Measurements from ENCODE around the gene RASSF8.

Gene RASSF8

DNA sequence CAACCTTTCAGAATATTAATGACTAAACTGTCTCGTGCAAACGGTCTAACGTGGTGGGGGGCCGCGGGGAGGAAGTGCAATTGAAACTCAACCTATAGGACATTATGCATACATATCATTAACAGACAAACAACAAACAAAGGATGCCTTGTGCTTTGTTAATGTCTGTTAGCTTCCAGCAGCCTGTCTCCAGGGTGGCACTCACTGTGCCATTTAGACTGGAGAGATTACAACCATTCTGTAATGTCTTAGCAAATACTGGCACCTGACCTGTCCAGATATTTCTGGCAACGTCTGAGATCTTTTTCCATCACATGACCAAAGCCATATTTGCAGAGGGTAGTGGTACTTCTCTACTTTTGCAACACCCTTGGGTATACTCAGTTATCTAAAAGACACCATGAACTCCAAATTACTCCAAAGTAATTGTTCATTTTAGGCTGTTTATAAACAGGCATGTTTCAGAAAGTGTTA is 154.7 kb downstream of the RASSF8 start:
- no peak for DNase-seq

DNA sequence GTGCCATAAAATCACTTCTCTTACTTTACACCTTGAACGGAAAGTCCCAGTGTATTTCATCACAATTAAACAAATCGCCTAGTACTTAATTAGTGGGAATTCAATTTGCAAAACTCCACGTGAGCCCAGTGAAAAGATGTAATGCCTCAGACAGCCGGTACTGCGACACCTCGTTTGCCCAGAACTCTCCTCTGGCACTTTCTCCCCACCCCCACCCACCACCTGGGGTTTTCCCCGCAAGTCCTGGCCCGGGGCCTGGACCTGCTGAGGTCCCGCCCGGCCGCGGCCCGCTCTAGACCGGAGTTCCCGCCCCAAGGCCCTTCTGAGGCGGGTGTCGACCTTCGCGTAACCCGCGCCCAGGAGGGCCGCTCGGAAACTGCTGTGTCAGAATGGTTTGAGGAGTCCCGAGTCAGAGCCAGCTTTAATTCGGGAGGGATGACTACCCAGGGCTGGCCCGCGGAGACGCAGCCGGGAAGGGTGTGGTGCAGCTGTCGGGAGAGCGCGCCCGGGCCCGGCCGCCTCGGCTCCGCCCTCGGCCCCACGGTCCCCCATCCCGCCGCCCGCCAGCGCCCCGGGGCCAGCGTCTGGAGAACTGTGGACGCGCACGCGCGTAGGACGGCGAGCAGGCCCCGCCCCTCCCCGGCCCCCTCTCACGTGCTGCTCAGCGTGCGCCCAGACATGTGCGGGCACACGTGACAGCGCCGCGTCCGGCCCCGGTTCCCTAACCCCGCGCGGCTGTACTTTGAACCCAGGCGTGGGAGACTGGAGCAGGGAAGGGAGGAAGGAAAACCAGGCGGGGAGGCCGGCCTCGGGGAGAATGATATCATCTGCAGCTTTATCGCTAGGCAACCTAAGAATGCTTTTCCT is 155.6 kb downstream of the RASSF8 start:
- DNase-seq, result no peak

DNA sequence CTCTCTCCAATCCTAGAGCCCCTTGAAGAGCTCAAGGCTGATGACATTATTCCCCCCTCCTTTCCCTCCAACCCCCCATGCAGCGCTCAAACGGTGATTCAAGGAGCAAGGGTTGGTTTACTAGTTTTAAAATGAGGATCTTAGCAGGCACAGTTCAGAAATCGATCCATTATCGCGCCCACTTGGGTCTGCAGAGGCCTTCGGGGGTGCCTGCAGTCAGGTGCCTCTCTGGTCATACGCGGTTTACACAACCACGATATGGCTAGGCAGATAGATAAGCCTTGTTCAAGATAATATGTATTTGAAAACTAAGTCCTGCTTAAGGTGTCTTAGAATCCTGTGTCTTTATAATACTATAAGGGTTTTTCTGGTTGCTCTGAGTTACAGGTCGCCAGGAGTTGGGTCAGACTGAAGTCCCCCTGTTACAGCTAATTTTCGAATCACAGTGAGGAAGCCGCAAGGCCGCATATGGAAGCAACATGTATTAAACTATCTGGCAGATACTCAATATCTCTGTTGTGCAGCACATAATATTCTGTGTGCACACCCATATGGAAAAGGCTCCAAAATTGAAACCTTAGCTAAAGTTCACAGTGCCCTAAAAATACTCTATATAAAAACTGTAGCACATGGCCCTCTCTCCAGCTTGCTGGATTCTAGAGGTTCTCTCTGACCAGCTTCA is 156.4 kb downstream of the RASSF8 start:
- DNase-seq, result no peak

DNA sequence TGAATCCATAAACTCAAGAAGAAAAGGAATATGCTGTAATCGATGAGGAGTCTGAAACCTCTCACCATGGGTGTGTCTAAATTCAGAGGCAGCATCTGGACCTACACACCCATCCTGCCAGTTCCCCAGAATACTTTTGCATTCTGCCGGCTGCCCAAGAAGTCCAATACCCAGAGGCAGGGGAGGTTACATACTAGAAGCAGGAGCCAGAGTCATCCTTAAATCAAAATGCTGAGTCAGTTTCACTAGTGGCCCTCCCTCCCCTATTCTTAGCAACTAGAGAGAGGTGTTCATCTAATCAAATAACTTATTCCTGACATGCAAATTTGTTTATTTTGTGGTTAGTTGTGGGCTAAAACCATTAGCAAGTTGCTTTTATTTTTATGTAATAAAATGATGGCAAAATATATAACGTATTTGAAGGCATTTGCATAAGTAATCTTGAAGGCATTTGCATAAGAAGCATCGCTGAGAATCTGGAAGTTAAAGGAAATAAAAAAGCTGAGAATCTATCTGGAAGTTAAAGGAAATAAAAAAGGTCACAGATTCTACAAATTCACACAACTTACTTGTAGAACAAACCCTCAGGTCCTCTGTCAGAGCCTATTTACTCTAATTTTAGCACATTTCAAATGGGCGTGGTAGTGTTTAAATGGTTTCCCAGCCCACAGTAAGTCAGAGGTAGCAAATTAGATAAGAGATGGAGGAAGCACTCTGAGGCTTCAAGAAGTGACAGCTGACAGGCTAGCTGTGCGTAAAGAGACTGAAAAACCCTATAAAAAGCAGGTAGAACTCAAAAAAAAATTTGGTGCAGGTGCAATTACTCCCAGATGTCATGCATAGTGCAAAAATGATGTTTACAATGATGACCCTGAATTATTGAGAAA is 158.6 kb downstream of the RASSF8 start:
- no peak for DNase-seq

DNA sequence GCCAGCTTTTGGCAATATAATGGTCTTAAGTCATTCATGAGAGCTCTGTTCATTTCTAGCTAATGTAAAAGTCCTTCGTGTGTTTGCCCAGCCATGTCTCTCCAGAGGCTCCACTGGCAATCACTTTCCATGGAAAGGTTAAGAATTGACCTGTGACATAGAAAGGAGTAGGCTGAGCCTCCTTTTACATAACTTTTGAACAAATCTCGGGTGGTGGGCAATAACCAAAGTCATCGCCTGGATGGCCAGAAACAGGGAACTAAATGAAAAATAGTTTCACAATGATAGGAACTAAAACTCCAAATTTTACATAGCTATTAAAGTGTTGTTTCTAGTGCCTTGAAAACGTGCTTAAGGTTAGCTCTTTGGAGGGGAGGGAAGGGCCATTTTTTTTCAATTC is 159.8 kb downstream of the RASSF8 start:
- DNase-seq, result no peak

DNA sequence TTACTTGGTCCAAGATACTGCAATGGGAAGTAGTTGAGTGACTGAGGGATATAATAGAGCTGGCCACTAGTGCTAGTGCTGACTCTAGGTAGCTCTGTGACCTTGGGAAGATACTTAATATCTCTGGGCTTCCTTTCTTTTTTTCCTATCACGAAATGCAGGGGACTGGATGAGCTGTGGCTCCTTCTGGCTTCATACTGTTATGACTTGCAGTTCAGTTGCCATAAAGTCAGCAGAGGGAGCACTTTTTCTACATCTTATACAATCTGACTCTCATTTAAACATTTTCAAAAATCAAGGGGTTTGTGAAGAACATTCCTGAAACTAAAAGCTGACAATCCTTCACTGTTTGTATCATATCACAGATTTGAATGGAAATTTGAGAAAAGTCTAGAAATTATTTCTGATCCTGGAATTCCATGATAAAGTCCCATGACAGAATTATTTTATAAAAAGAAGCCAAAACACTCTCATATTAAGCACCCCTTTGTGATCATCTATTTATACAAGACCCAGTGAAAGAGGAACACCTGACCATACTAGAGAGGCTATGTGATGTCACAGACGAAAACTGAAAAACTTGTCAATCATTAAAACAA is 161.0 kb downstream of the RASSF8 start:
- DNase-seq, result no peak

DNA sequence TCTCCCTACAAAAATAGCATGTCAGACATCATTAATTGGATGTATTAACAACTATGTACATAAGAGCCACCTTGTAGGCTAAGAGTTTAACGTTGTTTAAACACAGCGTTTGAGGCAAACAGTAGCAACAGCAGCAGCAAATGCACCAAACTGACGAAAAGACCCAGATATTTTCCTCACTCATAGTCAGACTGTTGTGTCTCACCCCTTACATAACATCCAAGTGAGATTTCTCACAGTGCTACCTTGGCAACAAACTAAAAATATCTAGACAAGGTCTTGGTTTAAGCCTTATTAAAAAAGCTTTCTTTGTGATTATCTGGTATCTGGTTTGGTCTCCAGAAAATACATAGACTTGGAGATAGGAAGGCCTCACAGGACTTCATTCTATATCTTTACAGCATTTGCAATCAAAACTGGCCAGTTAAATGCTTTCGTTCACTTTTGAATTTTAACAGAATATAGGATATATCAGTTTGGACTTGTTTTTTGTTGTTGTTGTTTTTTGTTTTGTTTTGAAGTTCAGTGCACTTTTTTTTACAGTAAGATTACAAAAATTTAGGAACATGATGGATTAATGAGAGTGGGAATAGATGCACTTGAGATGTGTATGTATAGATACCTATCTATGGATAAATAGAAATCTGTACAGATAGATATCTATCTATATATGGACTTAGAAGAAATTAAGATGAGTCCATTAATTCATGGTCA is 162.2 kb downstream of the RASSF8 start:
- DNase-seq, result no peak

DNA sequence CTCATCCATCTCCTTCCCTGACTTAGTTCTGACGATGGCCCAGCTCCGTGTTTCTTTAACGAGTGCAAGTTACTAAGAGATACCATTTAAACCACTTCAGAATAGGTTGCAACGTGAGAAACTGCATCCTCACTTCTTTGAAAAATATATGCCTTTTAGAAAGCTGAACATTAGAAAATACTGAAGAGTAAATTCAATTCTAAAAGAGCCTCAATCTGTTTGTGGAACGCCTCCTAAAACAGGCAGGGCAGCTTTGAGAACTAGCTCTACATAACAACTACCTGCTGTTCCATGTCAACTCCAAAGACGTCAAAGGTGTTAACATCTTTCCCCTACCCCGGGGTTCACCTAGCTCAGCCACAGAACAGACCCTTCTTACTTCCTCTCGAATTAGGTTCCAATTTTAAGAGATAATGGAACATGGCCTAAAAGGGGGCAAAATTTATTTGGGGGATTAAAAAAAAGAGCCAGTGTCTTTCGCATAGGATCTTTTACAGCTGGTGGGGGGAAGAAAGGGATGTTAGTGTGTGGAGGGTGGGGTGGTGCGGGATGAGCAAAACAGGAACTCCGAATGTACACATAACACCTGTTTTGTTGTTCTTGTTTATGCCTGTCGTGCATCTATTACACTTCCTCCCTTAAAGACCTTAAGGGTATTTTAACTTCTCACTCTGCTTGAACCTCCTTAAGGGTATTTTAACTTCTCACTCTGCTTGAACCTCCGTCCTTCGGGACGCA is 163.0 kb downstream of the RASSF8 start:
- DNase-seq, result no peak

DNA sequence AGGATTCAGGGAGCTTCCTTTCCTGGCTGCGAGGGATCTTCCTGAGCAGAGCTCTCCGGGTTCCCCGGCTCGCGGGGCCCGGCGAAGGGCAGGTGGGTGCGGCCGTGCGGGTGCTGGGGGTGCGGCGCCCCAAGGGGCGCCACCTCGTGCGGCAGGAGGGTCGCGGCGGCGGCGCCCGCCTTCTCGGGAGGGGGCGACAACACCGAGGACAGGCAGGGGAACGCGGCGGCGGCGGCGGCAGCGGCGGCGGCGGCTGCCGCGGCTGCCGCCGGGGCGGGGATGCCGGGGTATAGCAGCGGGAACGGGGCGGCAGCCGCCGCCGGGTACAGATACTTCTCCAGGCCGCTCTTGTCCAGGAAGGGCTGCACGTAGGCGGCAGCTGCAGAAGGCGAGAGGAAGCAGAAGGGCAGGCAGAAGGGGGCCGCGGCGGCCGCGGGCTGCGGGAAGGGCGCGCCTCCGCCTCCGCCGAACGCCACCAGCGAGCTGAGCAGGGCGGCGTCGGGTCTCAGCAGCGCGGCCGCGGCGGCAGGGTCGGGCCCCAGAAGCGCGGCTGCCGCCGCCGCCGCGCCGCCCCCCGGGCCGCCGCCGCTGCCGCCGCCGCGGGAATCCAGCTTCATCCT is 163.7 kb downstream of the RASSF8 start:
- no peak for DNase-seq

DNA sequence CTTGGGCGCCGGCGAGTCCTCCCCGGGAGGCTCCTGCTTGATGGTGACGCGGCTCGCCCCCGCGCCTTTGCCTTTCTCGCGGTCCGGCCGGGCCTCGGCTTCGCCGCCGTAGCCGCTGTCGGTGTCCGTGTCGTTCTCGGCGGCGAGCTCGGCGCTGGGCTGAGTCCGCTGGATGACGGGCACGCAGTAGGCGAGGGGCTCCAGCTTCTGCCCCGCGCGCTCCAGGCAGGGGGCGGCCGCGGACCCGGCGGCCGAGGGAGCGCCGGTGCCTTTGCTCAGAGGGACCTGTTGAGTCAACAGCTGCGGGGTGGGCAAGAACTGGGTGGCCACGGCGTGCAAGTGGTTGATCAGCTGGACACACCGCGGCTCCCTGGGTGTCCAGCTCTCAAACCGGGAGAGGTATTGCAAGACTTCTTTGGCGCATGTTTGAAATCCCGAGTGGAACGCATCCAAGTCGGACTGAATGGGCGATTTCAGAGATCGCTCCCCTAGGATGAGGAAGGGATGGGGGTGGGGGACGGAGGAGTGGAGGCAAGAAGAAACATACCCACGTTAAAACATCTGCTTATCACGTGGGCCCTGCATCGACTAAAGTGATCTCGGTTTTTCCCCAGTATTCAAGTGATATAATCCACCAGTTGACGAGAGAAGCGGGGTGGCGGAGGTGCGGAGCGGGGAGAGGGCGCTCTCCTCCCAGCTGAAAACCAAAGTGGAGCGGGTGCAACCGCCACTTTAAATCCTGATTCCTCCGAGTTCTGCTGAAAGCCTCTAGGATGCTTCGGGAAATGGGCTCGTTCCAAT is 164.4 kb downstream of the RASSF8 start:
- DNase-seq, result no peak

DNA sequence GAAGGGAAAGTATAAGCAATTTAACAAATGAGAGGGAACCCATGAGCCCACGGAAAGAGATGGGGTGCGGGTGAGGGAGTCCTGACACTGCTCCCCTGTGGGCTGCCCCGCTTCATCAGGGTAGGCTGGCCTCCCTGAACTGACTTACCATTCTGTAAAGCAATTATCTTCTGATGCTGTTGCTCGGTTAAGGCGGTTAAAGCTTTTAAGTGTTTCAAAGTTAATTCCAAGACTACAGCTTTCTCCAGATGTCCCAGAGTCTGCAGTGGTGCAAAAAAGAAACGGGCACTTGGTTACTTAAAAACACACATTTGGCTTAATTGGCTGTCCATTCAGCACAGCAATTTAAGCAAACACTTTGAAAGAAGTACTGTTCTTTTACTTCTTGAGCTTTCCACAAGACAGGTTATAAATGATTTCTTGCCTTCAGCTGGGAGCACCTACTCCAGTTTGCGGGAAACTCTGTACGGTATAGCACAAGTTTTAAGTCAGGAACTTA is 165.0 kb downstream of the RASSF8 start:
- no peak for DNase-seq

DNA sequence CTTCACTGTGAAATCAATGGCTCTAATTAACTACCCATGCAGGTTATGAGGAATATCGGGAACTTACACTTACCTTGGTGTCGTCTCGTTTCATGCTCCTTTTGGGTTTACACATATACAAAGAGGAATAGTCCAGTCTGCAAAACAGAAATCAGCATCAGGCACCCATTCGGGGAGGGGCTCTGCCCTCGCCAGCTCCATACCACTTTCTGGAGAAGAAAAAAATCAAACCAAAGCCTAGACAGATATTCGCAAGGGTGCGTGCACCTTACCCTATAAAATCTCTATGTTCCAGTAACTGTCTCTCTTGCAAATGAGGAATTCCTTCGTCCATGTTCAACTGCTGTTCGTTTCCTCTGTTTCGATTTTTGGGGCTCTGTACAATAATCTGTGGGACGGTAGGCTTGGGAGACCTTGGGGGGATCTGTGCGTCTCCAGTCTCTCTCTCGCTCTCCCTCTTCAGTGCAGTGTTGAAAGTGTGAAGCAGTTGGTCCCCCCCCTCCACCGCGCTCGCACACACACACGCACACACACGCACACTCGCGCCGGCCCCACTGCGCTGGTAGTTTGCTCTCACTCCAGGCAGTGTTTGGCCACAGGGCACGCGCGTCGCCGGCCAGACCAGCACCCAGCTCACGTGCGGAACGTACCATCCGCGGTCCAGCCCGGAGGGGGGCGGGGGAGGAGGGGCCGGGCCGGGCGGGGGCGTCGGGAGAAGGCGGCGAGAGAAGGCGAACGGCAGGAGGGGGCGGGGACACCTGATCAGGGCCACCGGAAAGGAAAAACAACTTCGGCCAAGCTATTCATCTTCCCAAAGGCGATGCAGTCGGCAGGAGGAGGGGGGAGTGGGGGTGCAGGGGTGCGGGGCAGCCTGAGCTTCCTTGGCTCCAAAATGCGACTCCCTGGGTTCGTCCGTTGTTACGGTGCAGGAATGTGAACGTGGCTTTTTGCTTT is 166.2 kb downstream of the RASSF8 start, which contains the start of gene BHLHE41:
Gene BHLHE41, minus strand, starts transcription at position 592 of the 954 bp plus-strand sequence. Its CDS starts 258 bp downstream, at position 334.
- DNase-seq, result no peak

DNA sequence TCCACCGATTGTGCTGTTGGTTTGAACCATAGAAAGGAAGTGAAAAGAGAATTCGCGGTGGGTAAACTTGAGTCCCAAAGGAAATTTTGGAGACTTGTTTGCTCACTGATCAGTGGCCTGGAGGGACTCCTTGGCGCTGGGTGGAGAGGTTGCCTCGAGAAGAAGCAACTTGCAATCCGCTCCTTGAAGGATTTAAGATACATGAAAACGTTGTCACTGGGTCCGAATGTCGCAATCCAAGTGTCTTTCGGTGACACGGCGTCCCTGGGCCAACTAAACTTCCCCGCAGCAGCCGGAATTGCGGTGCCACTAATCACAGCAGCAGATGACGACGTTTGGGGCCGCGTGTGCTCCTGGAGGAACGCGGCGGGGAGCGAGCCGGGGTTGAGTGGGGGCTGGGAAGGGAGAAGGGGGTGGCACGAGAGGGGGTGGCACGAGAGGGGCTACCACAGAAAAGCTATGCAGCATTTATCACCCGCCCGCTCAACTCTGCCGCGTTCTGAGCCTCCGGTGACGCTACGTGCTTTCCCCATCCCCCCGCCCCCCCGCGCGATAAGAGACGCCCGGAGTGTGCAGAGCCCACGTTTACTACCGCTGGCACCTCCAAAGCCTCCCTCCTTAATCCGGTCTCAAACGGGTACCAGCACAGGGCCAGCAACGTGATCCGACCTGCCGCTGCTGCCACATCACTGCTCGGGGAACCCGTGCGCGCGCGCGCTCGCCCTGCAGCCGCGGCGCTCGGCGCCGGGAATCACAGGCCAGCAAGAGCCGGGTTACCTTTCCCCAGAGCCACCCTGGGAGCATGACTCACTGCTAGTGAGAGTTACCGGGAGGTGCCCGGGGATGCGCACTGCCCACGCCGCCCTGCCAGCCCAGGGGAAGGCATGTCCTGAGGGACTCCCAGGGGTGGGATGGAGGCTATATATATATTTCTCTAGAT is 167.2 kb downstream of the RASSF8 start:
- no peak for DNase-seq

DNA sequence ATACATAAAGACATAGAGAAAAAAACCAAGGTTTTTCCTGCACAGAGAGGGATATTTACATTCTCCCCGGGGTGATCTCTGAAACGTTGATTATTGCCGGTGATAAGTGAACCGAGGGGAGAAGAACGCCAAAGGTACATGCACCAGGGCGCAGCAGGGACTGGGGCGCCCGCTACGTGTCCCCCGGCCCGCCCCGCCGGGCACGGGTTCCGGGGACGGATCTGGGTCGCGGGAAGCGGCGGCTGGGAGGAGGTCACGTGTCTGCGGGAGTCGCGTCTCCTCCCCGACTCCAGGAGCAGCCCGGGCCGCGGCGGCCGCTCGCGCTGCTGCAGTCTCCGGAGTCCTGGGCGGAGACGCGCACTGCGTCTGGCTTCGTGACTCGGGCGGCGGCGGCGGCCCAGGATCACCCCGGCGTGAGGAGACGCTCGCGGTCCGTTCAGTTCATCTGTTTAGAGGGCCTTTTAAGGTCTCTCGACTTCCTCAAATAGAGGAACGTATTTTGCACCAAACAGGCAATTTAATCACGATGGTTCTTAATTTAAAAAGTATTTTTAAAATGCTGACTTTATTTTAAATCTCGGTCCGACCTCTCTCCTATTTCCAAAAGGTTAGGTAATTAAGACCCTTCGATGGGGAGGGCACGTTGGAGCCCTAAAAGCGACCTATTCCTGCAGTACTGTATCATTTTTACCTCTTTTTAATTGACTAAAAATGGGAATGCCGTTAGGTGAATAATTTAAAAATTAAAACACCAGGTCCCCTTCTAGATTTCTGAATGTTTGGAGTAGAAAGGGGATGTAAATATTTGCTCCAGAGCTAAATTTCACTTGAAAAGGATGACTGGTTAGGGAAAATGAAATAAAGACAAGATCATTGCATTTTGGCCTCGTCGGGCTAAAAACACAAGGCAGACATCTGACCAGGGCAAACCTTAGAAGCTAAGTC is 168.1 kb downstream of the RASSF8 start:
- no peak for DNase-seq

DNA sequence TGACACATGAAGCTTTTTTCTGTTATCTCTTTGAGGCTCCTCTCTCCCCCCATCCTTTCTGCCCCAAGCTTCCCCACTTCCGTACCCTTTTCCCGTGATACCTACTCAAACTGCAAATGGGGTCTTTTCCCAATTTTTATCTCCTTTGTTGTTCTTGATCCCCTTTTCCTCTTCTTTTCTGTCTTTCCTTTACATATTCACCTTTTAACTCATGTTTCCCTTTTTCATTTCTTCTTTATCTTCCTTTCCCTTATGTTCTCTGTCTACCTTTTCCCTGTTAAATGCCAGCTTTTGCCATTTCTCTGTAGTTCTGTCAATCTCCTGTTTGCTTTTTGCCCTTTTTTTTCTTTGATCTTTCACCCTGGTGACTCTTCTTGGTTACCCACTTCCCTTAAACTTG is 168.9 kb downstream of the RASSF8 start:
- DNase-seq, result no peak

DNA sequence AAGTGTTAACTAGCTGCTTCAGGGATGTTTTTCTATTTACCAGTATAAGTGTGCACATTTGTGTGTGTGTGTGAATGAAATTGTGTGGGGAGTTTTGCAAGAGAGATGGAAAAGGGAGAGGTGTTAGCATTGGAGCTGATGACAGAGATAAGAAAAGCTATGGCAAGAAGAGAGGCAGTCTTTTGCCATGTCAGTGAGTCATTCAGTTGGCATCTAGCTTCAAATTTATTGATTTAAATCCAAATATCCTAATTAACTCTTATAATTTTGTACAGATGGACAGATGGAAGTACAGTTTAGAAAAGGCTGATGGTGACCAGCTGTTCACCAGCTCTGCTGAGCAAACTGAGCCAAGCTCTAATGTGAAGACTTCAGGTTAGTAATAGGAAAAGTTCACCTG is 169.7 kb downstream of the RASSF8 start:
- no peak for DNase-seq
